Central memory CD4-positive, alpha-beta T cell (primary cell): Measurements from ENCODE around the gene ZNF605.
A peak's percentile ranks its signal among the peaks of the same experiment; 100 is the strongest.
"Not testable (repeated sequence)": the region's sequence is repeated elsewhere in the genome, so short reads cannot be mapped to it uniquely, and the experiment has no call there.

Experiments
- DNase-seq: peaks from one replicate; pipeline ENCODE4 v3.0.0; 2022

The ZNF605 gene

DNA sequence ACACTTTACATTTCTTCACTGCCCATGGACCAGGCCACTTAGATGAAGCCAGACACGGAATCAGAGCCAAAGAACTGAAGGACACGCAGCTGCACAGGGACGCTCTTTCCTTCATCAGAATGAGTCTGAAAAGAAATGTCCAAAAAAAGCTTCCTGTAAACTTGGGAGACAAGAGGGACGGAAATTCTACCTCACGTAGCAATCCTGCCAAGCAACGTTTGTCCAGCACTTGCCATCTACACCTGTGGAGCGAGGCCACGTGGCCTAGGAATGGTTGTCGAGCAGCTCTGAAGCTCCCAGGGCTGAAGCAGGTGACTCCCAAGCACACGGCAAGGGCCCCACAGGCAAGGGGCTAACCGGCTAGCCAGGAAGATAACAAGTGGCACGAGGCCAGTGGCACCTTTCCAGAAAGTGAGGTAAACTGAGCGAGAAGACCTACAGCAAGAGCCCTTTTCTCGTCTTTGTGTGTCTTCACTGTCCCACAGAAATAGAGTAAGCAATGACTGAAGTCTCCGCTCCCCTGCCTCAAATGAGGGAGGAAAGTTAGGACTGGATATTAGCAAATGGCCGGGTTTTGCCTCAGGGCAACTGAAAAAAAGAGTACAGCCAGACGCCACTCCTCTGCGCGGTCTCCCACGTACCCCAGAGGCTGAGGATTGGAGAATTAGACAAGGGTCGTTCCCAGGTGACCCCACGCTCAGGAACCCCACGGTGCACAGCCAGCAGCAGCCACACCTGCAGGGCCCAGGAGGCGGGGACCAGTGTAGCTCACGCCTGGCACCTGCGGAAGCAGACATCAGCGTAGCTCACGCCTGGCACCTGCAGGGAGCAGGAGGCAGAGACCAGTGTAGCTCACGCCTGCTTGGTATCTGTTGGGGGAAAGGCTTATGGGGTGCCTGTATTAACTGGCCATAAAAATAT lies 7.7 kb downstream of the ZNF605 start:
- DNase-seq = no peak

- DNase-seq = no peak
Measured at GRCh38 chr12:132946246-132946820, 9.8 kb downstream of the ZNF605 start.

DNA sequence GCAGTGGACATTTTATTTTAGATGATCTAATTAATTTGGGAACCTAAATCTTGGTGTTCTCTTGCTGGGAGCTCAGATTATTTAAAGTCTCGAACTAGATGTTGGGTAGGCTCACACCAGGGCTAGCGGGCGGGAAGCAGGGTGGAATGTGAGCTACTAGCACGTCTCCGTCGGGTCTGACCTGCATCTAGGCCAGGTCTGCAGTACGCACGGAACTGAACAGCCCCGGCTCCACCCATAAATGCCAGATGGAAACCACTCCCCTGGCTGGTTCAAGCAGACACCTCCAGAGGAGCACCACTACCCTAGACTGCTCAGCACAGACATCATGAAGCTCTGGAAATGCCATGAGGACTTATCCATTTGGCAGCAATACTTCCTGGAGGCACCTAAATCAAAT lies 10.3 kb downstream of the ZNF605 start:
- DNase-seq = no peak

GRCh38 chr12:132942611-132943010 lies 13.5 kb downstream of the ZNF605 start:
- DNase-seq = no peak

- DNase-seq = no peak
Measured at GRCh38 chr12:132941336-132941954, 14.7 kb downstream of the ZNF605 start.

GRCh38 chr12:132940071-132940719 lies 15.9 kb downstream of the ZNF605 start:
- no peak for DNase-seq

GRCh38 chr12:132938807-132939206 lies 17.3 kb downstream of the ZNF605 start:
- DNase-seq = not testable (repeated sequence)

DNA sequence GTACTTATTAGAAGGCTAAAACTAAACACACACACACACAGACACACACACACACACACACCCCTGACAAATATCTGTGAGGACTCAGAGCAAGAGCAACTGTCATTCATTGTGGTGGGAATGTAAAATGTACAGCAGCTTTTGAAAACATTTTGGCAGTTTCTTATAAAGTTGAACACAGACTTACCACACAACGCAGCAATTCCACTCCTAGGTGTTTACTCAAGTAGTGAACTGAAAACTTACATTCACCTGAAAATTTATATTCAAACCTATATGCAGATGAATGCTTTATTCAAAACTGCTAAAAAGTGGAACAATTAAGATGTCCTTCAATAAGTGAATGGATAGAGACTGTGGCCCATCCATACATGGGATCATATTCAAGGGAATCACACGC lies 18.6 kb downstream of the ZNF605 start:
- DNase-seq = no peak

- not testable (repeated sequence) for DNase-seq
Measured at GRCh38 chr12:132936921-132937320, 19.2 kb downstream of the ZNF605 start.

DNA sequence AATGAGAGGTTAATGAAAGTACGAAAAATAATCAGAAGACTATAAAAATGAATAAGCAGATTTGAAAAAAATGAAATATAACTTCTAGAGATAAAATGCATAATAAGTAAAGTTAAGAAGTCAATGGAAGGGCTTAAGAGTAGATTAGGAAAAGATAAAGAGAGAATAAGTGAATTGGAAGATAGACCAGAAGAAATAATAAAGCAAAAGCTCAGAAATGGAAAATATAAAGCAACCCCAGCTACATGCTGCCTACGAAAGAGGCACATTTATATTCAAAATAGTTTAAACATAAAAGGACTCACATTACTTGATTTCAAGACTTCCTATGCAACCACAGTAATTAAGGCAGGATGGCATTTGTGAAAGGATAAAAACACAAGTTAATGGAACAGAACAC lies 19.9 kb downstream of the ZNF605 start:
- DNase-seq = no peak

- no peak for DNase-seq
Measured at GRCh38 chr12:132926415-132926833, 29.7 kb downstream of the ZNF605 start.

GRCh38 chr12:132925597-132926414 lies 30.3 kb downstream of the ZNF605 start:
- no peak for DNase-seq

- no peak for DNase-seq
Measured at GRCh38 chr12:132924356-132924755, 31.8 kb downstream of the ZNF605 start.

- no peak for DNase-seq
Measured at GRCh38 chr12:132923356-132923909, 32.7 kb downstream of the ZNF605 start.

DNA sequence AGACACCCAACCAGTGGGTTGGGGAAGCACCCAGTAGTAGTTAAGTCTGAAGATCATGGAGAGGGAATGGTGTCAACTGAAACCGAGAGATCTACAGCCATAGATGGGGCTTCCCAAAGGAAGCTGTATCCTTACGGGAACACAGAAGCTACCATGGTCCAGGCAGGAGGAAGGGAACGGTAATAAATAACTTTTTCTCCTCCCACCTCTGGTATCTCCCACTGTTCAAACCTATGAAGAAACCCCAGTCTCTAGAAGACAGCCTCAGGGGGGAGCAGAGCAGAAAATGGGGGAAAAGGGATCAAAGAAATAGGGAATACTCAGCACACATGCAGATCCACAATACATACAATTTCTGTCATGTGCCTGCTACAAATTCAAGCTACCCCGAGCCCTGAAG lies 33.4 kb downstream of the ZNF605 start:
- no peak for DNase-seq

DNA sequence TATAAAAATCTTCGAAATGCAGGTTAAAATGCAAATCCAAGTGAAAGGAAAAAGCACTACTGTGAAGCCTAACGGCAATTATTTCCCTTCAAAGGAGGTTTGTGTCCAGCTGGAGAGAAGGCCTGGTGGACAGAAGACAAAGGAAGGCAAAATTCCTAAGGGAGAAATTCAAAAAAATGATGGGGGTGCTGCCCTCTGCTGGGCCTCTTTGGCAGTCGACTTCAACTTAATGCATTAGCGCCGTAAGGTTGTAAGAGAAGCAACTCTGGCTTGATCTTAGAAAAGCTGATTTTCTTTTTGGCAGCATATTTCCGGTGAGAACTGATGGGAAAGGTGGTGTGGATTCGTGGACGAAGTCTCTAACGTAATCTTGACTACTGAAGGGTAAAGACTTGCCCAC lies 34.4 kb downstream of the ZNF605 start:
- DNase-seq = no peak

DNA sequence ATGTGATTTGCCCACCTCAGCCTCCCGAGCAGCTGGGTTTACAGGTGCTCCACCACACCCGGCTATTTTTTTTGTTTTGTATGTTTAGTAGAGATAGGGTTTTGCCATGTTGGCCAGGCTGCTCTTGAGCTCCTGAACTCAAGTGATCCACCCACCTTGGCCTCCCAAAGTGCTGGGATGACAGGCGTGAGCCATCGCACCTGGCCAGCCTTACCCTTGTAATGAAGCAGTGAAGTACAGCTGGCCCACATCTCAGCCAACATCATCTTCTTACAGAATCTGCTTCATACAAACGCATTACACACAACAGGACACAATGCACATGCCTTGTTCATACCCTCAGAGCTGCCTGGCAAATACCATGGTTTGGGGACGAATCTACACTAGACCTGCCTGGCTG lies 37.4 kb downstream of the ZNF605 start:
- DNase-seq = no peak

DNA sequence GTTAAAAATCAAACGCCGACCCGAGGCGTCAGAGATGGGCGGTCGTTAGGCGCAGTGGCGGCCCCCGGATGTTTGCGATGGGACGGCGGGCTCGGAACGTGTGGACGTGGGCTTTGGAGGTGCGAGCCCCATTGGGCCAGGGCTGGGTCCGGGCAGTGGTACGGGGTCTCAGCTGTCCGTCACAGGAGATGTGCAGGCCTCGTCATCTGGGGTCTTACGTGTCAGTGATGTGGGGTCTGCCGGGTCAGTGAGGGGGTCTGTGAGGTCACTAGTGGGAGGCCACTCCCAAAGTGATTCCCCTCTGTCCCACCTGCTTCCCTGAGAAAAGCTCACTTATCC lies 47.1 kb downstream of the ZNF605 start:
- no peak for DNase-seq

GRCh38 chr12:132908145-132909029 lies 47.7 kb downstream of the ZNF605 start:
- peak; percentile 98 for DNase-seq

DNA sequence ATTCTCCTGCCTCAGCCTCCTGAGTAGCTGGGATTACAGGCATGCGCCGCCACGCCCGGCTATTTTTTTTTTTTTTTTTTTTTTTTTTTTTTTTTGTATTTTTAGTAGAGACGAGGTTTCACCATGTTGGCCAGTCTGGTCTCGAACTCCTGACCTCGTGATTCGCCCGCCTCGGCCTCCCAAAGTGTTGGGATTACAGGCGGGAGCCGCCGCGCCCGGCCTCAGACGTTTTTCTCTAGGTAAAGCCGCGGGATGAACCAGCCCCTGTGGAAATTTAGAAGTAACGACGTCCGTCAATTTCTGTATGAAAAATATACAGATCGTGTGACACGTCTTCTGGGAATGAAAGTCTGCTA lies 48.3 kb downstream of the ZNF605 start:
- DNase-seq = not testable (repeated sequence)

GRCh38 chr12:132907216-132907615 lies 48.9 kb downstream of the ZNF605 start:
- DNase-seq = no peak
